ENCODE measurements around the gene SMNDC1.
A peak's percentile ranks its signal among the peaks of the same experiment; 100 is the strongest.
"Not testable (repeated sequence)": the region's sequence is repeated elsewhere in the genome, so short reads cannot be mapped to it uniquely, and the experiment has no call there.

SMNDC1 gene

GRCh38 chr10:110304780-110305421 is at the start of gene SMNDC1:
Gene SMNDC1 (minus strand): TSS chr10:110304920. CDS start chr10:110303587, 1,333 bp downstream.
- DNase-seq, result peak; percentile 93 to 97

GRCh38 chr10:110354322-110354766 is 49.6 kb upstream of the SMNDC1 start:
- DNase-seq, result peak; percentile 33 to 42

- DNase-seq, result peak in 1 of 2 donors; percentile 53
Measured at GRCh38 chr10:110353244-110354119, 48.8 kb upstream of the SMNDC1 start.

- DNase-seq, result no peak
Measured at GRCh38 chr10:110352930-110353243, 48.2 kb upstream of the SMNDC1 start.

- DNase-seq, result no peak
Measured at GRCh38 chr10:110350812-110351211, 46.1 kb upstream of the SMNDC1 start.

- no peak for DNase-seq
Measured at GRCh38 chr10:110349831-110350230, 45.1 kb upstream of the SMNDC1 start.

- DNase-seq, result no peak
Measured at GRCh38 chr10:110349386-110349785, 44.7 kb upstream of the SMNDC1 start.

GRCh38 chr10:110348336-110348735 is 43.6 kb upstream of the SMNDC1 start:
- DNase-seq, result no peak

- no peak for DNase-seq
Measured at GRCh38 chr10:110346914-110347313, 42.2 kb upstream of the SMNDC1 start.

- DNase-seq, result no peak
Measured at GRCh38 chr10:110345286-110345685, 40.6 kb upstream of the SMNDC1 start.

GRCh38 chr10:110344622-110345021 is 39.9 kb upstream of the SMNDC1 start:
- no peak for DNase-seq

- no peak for DNase-seq
Measured at GRCh38 chr10:110343947-110344346, 39.2 kb upstream of the SMNDC1 start.

GRCh38 chr10:110340816-110341215 is 36.1 kb upstream of the SMNDC1 start:
- peak in 1 of 2 donors; percentile 62 for DNase-seq

GRCh38 chr10:110340122-110340521 is 35.4 kb upstream of the SMNDC1 start:
- no peak for DNase-seq

GRCh38 chr10:110337906-110338305 is 33.2 kb upstream of the SMNDC1 start:
- DNase-seq, result no peak

GRCh38 chr10:110337401-110337800 is 32.7 kb upstream of the SMNDC1 start:
- no peak for DNase-seq

GRCh38 chr10:110336111-110336721 is 31.5 kb upstream of the SMNDC1 start:
- DNase-seq, result no peak

- peak in 1 of 2 donors; percentile 17 for DNase-seq
Measured at GRCh38 chr10:110335314-110336064, 30.8 kb upstream of the SMNDC1 start.

- DNase-seq, result no peak
Measured at GRCh38 chr10:110334061-110334656, 29.4 kb upstream of the SMNDC1 start.

GRCh38 chr10:110331226-110331795 is 26.6 kb upstream of the SMNDC1 start:
- DNase-seq, result not testable (repeated sequence)

- no peak for DNase-seq
Measured at GRCh38 chr10:110330675-110331074, 26.0 kb upstream of the SMNDC1 start.

GRCh38 chr10:110327262-110327914 is 22.7 kb upstream of the SMNDC1 start:
- no peak for DNase-seq

All from bone marrow (tissue), 2 donors.